Lung (tissue), 4 donors: ENCODE data around the gene POLR3E. TPM values are rescaled to one million over a fixed set of nuclear protein-coding genes. Genes with fewer than 3 reads are reported as not detected.

Source experiments
- polyA plus RNA-seq, 2 donors: library from polyadenylated mRNA; stranded (reverse); fragments of 200-250 nt; gene quantifications; one replicate each; pipeline ENCODE4 v1.2.1, GENCODE V29; 2013
- total RNA-seq, 2 donors: library from RNA; depleted of rRNA in 1 of 2; stranded (reverse); fragments of >200 nt in 1 of 2; gene quantifications; one replicate each; pipeline ENCODE4 v1.2.1, GENCODE V29; 2014 to 2021
- donor health status: Bipolar disorder and iron deficiency.
- donor health status: healthy.
- donor health status: DM: yes; HTN: yes; CAD: no.

Gene POLR3E
- total and polyA plus RNA-seq, 4 donors, result 23.2 to 44.3 (median 34.0) TPM

Other genes starting within 250 kb of the POLR3E start
- 10 to 100 TPM; 12.9 to 15.1 TPM for gene VWA3A, start 204.9 kb upstream of the POLR3E start, total RNA-seq
- gene VWA3A, start 204.9 kb upstream of the POLR3E start, polyA plus RNA-seq, result 1 to 10 TPM; 2.4 to 4.6 TPM
- gene SDR42E2, start 134.9 kb upstream of the POLR3E start, total RNA-seq, result under 1 TPM in 1 of 2 donors, not detected in 1; 0.64 TPM
- gene SDR42E2, start 134.9 kb upstream of the POLR3E start, polyA plus RNA-seq, result under 1 TPM; 0.10 to 0.11 TPM
- gene EEF2K, start 91.1 kb upstream of the POLR3E start, total RNA-seq, result 10 to 100 TPM; 27.5 to 40.8 TPM
- 1 to 10 TPM; 5.6 to 7.2 TPM for gene EEF2K, start 91.1 kb upstream of the POLR3E start, polyA plus RNA-seq
- gene CDR2, start 77.2 kb downstream of the POLR3E start, total RNA-seq, result 10 to 100 TPM; 14.8 to 27.0 TPM
- 10 to 100 TPM; 11.3 to 13.1 TPM for gene CDR2, start 77.2 kb downstream of the POLR3E start, polyA plus RNA-seq
- 100 to 1,000 TPM; 226 to 338 TPM for gene NPIPB5, start 213.5 kb downstream of the POLR3E start, total RNA-seq
- gene NPIPB5, start 213.5 kb downstream of the POLR3E start, polyA plus RNA-seq, result 100 to 1,000 TPM in 1 of 2 donors, 10 to 100 TPM in 1; 56.4 to 101 TPM